NB4 (cell line): ENCODE measurements around the gene CHMP1A.
"Not testable (repeated sequence)": the region's sequence is repeated elsewhere in the genome, so short reads cannot be mapped to it uniquely, and the experiment has no call there.

Source experiments
- DNase-seq: peaks from one replicate; pipeline ENCODE4 v3.0.0; 2010; ENCODE audit warnings: low read depth
- H3K4me3 ChIP-seq: one replicate; pipeline ENCODE4 v1.5.1; 2011; ENCODE audit warnings: mild to moderate bottlenecking, low read depth, low read length, moderate library complexity
- MYC ChIP-seq: IDR thresholded peaks from 2 replicates; pipeline ENCODE4 v1.6.1; 2011; ENCODE audit warnings: low read depth, low read length
- POLR2A ChIP-seq: IDR thresholded peaks from 2 replicates; pipeline ENCODE4 v1.6.1; 2011; ENCODE audit warnings: mild to moderate bottlenecking; ENCODE audit not compliant: insufficient read length; ENCODE audit errors: extremely low read depth
- TF ChIP-seq, protein P1 (sequence below): IDR thresholded peaks from one replicate; pipeline ENCODE4 v1.5.1; 2012; ENCODE audit warnings: low read depth, low read length
- TF ChIP-seq, protein P2 (sequence below): IDR thresholded peaks from 2 replicates; pipeline ENCODE4 v1.6.1; 2011; ENCODE audit warnings: low read depth, low read length

CHMP1A gene

DNA sequence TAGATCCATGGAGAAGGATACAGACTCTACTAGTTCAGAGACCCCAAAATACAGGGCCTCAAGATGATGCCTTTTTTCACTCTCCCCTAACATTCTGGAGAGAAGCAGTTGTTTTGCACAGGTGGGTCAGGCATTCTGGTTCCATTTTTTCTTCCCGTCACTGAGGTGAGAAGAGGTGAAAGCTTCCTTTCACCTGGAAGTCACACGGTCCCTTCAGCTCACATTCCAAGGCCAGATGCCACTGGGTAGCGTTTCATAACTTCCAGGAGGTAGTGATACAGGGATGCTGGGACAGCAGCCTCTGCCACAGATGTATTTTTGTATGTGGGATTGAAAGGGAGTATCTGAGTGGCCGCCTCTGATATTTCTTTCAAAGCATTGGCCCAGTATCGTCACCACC is 30.9 kb upstream of the CHMP1A start:
- H3K4me3 ChIP-seq = no peak overlapping the region
- DNase-seq = no peak
- TF ChIP-seq, protein P1, sequence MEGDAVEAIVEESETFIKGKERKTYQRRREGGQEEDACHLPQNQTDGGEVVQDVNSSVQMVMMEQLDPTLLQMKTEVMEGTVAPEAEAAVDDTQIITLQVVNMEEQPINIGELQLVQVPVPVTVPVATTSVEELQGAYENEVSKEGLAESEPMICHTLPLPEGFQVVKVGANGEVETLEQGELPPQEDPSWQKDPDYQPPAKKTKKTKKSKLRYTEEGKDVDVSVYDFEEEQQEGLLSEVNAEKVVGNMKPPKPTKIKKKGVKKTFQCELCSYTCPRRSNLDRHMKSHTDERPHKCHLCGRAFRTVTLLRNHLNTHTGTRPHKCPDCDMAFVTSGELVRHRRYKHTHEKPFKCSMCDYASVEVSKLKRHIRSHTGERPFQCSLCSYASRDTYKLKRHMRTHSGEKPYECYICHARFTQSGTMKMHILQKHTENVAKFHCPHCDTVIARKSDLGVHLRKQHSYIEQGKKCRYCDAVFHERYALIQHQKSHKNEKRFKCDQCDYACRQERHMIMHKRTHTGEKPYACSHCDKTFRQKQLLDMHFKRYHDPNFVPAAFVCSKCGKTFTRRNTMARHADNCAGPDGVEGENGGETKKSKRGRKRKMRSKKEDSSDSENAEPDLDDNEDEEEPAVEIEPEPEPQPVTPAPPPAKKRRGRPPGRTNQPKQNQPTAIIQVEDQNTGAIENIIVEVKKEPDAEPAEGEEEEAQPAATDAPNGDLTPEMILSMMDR = no peak
- TF ChIP-seq, protein P2, sequence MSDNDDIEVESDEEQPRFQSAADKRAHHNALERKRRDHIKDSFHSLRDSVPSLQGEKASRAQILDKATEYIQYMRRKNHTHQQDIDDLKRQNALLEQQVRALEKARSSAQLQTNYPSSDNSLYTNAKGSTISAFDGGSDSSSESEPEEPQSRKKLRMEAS = no peak
- TF ChIP-seq MYC = no peak

DNA sequence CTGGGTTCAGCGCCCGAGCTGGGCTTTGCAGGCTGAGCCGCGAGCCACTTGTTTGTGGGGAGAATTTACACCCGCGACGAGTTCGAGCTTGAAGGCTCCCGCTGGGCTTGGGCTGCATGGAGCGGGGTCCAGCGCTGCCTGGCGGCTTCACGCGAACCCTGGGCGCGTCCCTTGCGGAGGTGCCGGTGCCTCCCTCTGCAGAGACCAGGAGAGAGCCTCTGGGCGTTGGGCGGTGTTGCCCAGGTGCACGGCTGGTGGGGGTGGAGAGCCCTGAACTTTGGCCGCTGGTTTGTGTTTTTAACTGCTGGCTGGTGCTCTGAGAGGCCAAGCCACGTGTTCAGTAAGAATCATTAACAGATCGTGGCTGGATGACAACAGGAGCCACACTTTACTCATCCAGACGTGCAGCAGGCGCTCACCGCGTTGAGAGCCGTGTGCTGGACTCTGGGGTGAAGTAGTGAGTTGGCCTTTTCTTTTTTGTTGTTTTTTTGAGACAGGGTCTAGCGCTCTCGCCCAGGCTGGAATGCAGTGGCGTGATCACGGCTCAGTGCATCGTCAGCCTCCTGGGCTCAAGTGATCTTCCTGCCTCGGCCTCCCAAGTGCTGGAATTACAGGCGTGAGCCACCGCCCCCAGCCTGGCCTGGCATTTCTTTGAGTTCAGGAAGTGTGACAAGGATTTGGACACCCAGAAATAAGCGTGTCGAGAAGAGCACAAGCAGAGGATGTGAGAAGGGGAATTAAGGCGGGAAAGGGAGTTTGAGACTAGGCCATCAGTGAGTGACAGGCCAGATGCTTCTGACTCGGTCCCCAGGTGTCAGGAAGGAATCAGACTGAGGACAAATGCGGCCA is 29.8 kb upstream of the CHMP1A start:
- TF ChIP-seq, protein P2 = peak; percentile 93
- no peak; the same call in 1 of the 2 replicates for TF ChIP-seq MYC
- DNase-seq = no peak
- peak overlapping the region; percentile 89 for H3K4me3 ChIP-seq

DNA sequence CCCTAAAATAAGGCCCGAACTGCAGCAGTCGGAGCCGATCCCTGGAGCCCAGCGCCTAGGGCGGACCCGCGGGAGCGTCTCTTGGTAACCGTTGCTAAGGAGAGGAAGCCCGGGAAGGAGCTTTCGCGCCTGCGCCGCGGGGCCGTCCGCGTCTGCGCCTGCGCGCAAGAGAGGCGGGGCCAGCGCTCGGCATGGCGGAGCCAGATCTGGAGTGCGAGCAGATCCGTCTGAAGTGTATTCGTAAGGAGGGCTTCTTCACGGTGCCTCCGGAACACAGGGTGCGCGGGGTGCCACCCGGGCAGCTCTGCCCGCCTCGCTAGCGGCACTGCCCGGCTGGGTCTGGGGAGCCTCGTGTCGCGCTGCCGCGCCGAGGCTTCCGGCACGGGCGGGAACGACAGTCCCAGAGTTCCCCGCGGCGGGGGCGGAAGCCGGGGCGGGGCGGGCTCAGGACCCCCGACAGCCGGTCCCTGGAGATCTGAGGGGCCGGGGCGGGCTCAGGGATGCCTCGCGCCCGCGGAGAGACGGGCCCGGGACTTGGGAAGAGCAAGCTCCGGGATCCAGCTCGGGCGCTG is 29.1 kb upstream of the CHMP1A start, which contains the start of gene CDK10:
Gene CDK10, plus strand, starts transcription at position 170 of the 572 bp plus-strand sequence. Its CDS starts 22 bp downstream, at position 192.
- DNase-seq = peak; percentile 89
- peak; percentile 87 for TF ChIP-seq MYC
- peak; percentile 96 for TF ChIP-seq POLR2A
- TF ChIP-seq, protein P1 = no peak
- TF ChIP-seq, protein P2 = peak; percentile 79

DNA sequence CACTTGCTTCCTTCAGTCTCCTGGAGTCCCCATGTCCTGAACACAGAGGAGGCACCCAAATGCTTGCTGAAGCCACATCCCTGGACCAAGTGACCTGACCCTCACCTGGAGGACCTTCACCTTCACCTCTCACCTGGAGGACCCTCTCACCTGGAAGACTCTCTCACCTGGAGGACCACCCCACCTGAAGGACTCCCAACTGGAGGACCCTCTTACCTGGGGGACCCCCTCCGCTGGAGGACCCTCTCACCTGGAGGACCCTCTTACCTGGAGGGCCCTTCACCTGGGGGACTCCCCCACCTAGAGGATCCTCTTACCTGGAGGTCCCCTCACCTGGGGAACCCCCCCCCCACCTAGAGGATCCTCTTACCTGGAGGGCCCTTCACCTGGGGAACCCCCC is 28.4 kb upstream of the CHMP1A start:
- H3K4me3 ChIP-seq = no peak overlapping the region
- DNase-seq = peak; percentile 36
- TF ChIP-seq POLR2A (no peak), MYC (no peak)
- TF ChIP-seq, protein P1 = no peak
- TF ChIP-seq, protein P2 = no peak

More for the DNA sequence above, 29.1 kb upstream of the CHMP1A start, which contains the start of gene CDK10:
- H3K4me3 ChIP-seq = peak within 1 kb of the TSS; percentile 89

DNA sequence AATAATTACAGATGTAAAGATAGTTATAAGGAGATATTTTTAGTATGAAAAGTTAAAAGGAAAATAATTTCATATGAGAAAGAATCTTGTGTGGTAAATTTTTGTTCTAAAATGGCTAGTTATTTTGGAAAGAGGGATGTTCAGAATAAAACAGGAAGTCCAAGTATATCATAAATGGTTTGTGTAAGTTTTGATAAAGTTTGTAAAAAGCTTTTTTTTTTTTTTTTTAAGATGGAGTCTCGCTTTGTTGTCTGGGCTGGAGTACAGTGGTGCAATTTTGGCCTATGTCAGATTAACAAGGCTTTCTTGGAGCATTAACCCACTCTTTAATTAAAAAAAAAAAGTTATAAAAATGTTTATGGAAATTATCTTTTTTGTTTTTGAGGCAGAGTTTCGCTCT is 20.8 kb upstream of the CHMP1A start:
- no peak for TF ChIP-seq MYC
- no peak for TF ChIP-seq POLR2A
- TF ChIP-seq, protein P1 = no peak
- TF ChIP-seq, protein P2 = no peak
- no peak overlapping the region for H3K4me3 ChIP-seq
- no peak for DNase-seq

DNA sequence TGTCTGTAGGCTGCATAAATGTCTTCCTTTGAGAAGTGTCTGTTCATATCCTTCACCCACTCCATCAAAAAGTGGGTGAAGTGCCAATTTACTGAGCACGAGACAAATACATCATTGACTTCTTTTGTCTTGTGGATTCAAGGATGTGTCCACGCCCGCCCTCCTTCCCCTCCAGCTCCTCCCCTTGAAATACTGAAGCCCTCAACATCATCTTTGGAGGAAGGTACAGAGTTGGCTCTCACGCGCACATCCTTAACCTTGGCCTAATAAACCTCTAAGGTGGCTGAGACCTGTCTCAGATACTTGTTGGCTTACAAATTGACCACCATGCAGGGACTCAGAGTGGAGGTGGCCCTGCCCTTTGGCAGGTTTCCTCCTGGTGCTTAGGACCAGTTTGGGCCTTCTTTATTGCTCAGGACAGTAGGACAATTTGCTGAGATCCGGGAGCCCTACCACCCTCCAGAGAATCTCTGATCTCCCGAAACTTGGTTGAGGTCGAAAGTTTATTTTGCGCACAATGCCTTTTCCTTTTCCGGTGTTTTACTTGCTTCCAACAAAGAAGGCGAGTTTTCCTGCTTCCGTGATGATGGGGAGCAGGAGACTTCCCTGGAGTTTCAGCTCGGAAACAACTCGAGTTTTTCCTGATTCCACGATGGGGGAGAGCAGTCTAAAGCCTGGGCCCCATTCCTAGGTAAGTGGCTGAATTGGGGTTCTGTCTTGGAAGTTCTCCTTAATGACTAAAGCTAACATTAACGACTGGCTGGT is 14.9 kb upstream of the CHMP1A start:
- no peak overlapping the region for H3K4me3 ChIP-seq
- no peak for TF ChIP-seq MYC
- TF ChIP-seq, protein P2 = no peak
- TF ChIP-seq, protein P1 = no peak
- no peak for TF ChIP-seq POLR2A

DNA sequence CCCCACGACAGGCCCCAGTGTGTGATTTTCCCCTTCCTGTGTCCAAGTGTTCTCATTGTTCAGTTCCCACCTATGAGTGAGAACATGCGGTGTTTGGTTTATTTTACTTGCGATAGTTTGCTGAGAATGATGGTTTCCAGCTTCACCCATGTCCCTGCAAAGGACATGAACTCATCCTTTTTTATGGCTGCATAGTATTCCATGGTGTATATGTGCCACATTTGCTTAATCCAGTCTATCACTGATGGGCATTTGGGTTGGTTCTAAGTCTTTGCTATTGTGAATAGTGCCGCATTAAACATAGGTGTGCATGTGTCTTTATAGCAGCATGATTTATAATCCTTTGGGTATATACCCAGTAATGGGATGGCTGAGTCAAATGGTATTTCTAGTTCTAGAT is 14.1 kb upstream of the CHMP1A start:
- not testable (repeated sequence) for DNase-seq, H3K4me3 ChIP-seq

More for the DNA sequence above, 14.9 kb upstream of the CHMP1A start:
- no peak for DNase-seq
